ENCODE data around the gene ZBTB12. TPM values are rescaled to one million over a fixed set of nuclear protein-coding genes. Genes with fewer than 3 reads are reported as not detected.
A peak's percentile ranks its signal among the peaks of the same experiment; 100 is the strongest.

Gene ZBTB12
- total and polyA plus RNA-seq, 2 of the 13 experiments (the other 11 are each of a cell fraction or from before 2014, with no cell fraction given), result 4.8 to 6.0 TPM

GRCh38 chr6:31946370-31946885, 44.5 kb upstream of the ZBTB12 start:
- no peak for FAIRE-seq
- H3K36me3 ChIP-seq (replicated peaks in 1 of 2; ENCODE audit: control insufficient read depth in 1 of 2, insufficient read depth in 2 of 2, low read length in 2 of 2), result peaks cover 19 to 67% of the 10 kb centered on the region in 2 experiments
- no peaks in the 10 kb centered on the region for H4K20me1 ChIP-seq (ENCODE audit: insufficient read depth, low read length)
- no peaks in the 10 kb centered on the region; a peak in 1 of 5 replicates for H3K27me3 ChIP-seq (ENCODE audit: control insufficient read depth in 1 of 2, insufficient read depth in 2 of 2, low read length in 2 of 2)
- H3K4me1 ChIP-seq (ENCODE audit: insufficient read depth, low read length), result peaks cover 78% of the 10 kb centered on the region
- ATAC-seq, result peak; percentile 10
- in situ Hi-C loops (cut with HindIII; ENCODE audit: extremely low pct_ligation_motif_present, low pct_unique_long_range_greater_than_20kb), result loop anchor here (5.0 kb wide), 1 partner anchor 44 kb away; the partner anchor contains the start of gene ZBTB12
- peaks cover 22% of the 10 kb centered on the region for H3K79me2 ChIP-seq (ENCODE audit: insufficient read depth, low read length)
- ChIA-PET POLR2A (interaction anchor here (0.5 to 5.1 kb wide), 34 partner anchors 10 to 1025 kb away, joined by 3 to 151 read pairs (median 6); partner anchors contain the start of genes APOM, C2, C6orf47 and CLIC1), CTCF (ENCODE audit: low intra/inter-chr PET ratio, low total read pairs) (no interaction called here)
- H3K9ac ChIP-seq (ENCODE audit: insufficient read depth, low read depth, low read length), result peak overlapping the region; percentile 91
- 8% methylated on average over 11 of the region's 11 CpGs for WGBS (ENCODE audit: low lambda C conversion rate)
- H3K4me2 ChIP-seq (ENCODE audit: low read depth, low read length), result peak overlapping the region; percentile 98
- peak overlapping the region; percentile 91 for H3K27ac ChIP-seq (ENCODE audit: extremely low read length, insufficient read depth, low read length)
- H3K4me3 ChIP-seq (replicated peaks in 1 of 3; ENCODE audit: insufficient read depth in 1 of 3, low read depth in 2 of 3, low read length in 3 of 3), result peak overlapping the region; percentile 59 to 90 (median 66)
- no peak overlapping the region for H2AFZ ChIP-seq (ENCODE audit: low read length)
- no peaks in the 10 kb centered on the region for H3K9me3 ChIP-seq (ENCODE audit: low read length)
- DNase-seq (ENCODE audit: low spot score), result no peak
- intact Hi-C loops (cut with micrococcal nuclease; ENCODE audit: unreplicated experiment), result no loop called here
- TSS peak; percentile 65 for BruUV-seq (replicated peaks)
- TF ChIP-seq ZNF30 (CRISPR knock-in tag; IDR thresholded peaks at IDR 0.05) (peak; percentile 37; the same call in 1 of the 2 replicates), KDM6A (CRISPR knock-in tag; IDR thresholded peaks at IDR 0.05; ENCODE audit: low read depth) (no peak), MTF2 (CRISPR knock-in tag; IDR thresholded peaks at IDR 0.05; ENCODE audit: borderline replicate concordance) (peak; percentile 83), ESRRA (CRISPR knock-in tag; IDR thresholded peaks at IDR 0.05; ENCODE audit: low read depth) (peak; percentile 28; the same call in 1 of the 2 replicates), ZNF781 (CRISPR knock-in tag; IDR thresholded peaks at IDR 0.05; ENCODE audit: borderline replicate concordance, not compliant biosample characterization) (peak; percentile 20), GTF3A (CRISPR knock-in tag; conservative IDR thresholded peaks at IDR 0.05) (peak; percentile 65; the same call in 1 of the 2 replicates), ZNF652 (CRISPR knock-in tag; IDR thresholded peaks at IDR 0.05; ENCODE audit: borderline replicate concordance, low read depth) (peak; percentile 60; the same call in 1 of the 2 replicates), HNF1B (CRISPR knock-in tag; IDR thresholded peaks at IDR 0.05) (no peak), ATF7-NPFF (CRISPR knock-in tag; IDR thresholded peaks at IDR 0.05; ENCODE audit: low read depth) (0 out of 2 replicates have a peak, but pooled peaks have one; percentile 18), TIGD3 (CRISPR knock-in tag; IDR thresholded peaks at IDR 0.05; ENCODE audit: borderline replicate concordance) (0 out of 2 replicates have a peak, but pooled peaks have one; percentile 7), ZNF737 (CRISPR knock-in tag; IDR thresholded peaks at IDR 0.05; ENCODE audit: borderline replicate concordance) (0 out of 2 replicates have a peak, but pooled peaks have one; percentile 95), ZNF687 (CRISPR knock-in tag; IDR thresholded peaks at IDR 0.05) (peak; percentile 5; the same call in 1 of the 2 replicates), SNAI1 (CRISPR knock-in tag; IDR thresholded peaks at IDR 0.05; ENCODE audit: borderline replicate concordance) (peak; percentile 27; the same call in 1 of the 2 replicates), ZBTB20 (CRISPR knock-in tag; IDR thresholded peaks at IDR 0.05; ENCODE audit: borderline replicate concordance, low read depth) (0 out of 2 replicates have a peak, but pooled peaks have one; percentile 0), MAFF (IDR thresholded peaks at IDR 0.05; ENCODE audit: low read depth, low read length) (0 out of 2 replicates have a peak, but pooled peaks have one; percentile 3), ZNF317 (CRISPR knock-in tag; IDR thresholded peaks at IDR 0.05) (peak; percentile 56; the same call in 1 of the 2 replicates)

Measured in HepG2 (cell line).